Activated T-cell treated with anti-CD3 and anti-CD28 coated beads, Interleukin-2, amount 50 U/mL, for 24 hours (primary cell): Measurements from ENCODE around the gene GLI3.

Source experiments
- DNase-seq: peaks from one replicate; pipeline ENCODE4 v3.0.0-alpha.2; 2020
- H3K27ac Mint-ChIP-seq: 2 replicates; pipeline ENCODE4 v1.8.0; 2020; ENCODE audit warnings: mild to moderate bottlenecking, mixed read lengths
- H3K27me3 Mint-ChIP-seq: 2 replicates; pipeline ENCODE4 v1.8.0; 2020; ENCODE audit warnings: mixed read lengths
- H3K36me3 Mint-ChIP-seq: 2 replicates; pipeline ENCODE4 v1.8.0; 2020; ENCODE audit warnings: low read depth, mixed read lengths
- H3K4me1 Mint-ChIP-seq: 2 replicates; pipeline ENCODE4 v1.8.0; 2020; ENCODE audit warnings: low read depth, mixed read lengths
- H3K4me3 Mint-ChIP-seq: 2 replicates; pipeline ENCODE4 v1.8.0; 2020; ENCODE audit warnings: mild to moderate bottlenecking, moderate library complexity, mixed read lengths
- H3K9me3 Mint-ChIP-seq: 2 replicates; pipeline ENCODE4 v1.8.0; 2020; ENCODE audit warnings: mixed read lengths

The GLI3 gene

DNA sequence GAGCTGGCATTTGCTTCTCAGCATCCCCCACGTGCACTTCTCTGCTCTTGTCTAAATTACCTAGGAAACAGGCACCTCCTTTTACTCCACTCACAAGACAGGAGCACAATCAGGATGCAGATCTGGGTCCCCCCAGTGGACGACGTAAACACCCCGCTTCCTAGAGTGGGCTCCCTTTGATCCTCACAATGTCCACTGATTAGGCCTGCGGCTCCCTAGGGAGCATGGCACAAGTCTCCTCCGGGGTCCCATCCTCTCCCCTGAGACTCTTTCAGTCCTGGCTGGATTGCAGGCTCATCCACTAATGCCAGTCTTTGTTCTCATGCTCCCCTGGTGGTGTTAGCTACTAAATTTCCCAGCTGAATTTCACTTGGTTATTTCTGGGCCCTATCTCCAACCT is 98.3 kb downstream of the GLI3 start:
- no peaks in the 10 kb centered on the region for H3K36me3 Mint-ChIP-seq
- H3K27me3 Mint-ChIP-seq = peaks cover 7% of the 10 kb centered on the region
- H3K4me3 Mint-ChIP-seq = no peak overlapping the region
- H3K9me3 Mint-ChIP-seq = no peaks in the 10 kb centered on the region
- DNase-seq = no peak
- no peaks in the 10 kb centered on the region for H3K4me1 Mint-ChIP-seq
- no peak overlapping the region for H3K27ac Mint-ChIP-seq

DNA sequence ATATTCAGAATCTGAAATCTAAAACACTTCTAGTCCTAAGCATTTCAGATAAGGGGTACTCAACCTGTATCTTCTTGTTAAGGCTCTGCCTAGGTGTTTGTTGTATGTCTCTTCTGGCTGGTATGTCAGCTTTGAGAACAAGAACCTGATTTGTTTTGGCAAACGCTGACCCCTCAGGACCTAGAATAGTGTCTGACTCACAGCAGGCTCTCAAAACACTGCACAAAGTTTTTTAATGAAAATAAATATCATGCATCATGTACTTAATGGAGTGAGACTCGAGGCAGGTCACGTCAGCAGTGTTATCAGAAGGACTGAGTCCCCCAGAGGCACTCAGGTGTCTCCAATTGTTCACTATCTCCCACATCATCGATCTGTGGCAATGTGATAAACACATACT is 99.1 kb downstream of the GLI3 start:
- no peak for DNase-seq
- Mint-ChIP-seq H3K27ac (no peak overlapping the region), H3K4me1 (no peaks in the 10 kb centered on the region), H3K36me3 (no peaks in the 10 kb centered on the region), H3K27me3 (peaks cover 7% of the 10 kb centered on the region), H3K9me3 (no peaks in the 10 kb centered on the region), H3K4me3 (no peak overlapping the region)

DNA sequence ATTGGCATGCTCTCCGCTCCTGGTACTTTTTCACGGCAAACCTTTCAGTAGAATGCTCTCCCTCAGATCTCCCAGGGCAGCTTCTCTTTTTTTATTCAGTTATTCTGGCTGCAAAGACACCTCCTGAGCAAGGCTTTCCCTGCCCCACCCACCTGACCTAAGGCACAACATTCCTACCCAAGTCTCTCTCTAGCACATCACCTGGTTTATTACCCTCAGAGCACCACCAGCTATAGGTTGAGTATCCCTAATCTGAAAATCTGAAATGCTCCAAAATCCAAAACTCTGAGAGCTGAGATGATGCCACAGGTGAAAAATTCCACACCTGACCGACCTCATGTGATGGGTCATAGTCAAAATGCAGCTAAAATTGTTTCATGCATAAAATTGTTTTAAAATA is 99.6 kb downstream of the GLI3 start:
- Mint-ChIP-seq H3K4me3 (no peak overlapping the region), H3K36me3 (no peaks in the 10 kb centered on the region), H3K27me3 (peaks cover 7% of the 10 kb centered on the region), H3K4me1 (no peaks in the 10 kb centered on the region), H3K27ac (no peak overlapping the region), H3K9me3 (no peaks in the 10 kb centered on the region)
- DNase-seq = no peak

DNA sequence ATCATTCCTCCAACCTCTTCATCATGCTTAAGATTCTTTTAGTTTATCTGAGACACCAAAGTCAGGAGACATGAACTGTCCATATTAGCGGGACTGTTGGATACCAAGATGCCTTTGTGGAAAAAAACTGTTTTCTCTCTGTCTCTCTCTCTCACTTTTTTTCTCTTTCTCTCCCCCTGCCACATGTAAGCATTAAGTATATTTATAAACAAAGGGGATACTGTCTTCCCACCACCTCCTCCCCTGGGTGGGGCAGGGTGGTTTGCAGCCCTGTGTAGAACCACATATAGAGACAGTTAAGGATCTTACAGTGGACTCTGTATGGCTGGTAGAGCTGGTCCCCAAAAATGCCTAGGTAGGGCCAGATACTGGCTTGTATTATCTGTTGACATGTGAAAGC is 101.3 kb downstream of the GLI3 start:
- Mint-ChIP-seq H3K4me3 (no peak overlapping the region), H3K27ac (no peak overlapping the region), H3K27me3 (peaks cover 7% of the 10 kb centered on the region), H3K36me3 (no peaks in the 10 kb centered on the region), H3K4me1 (no peaks in the 10 kb centered on the region), H3K9me3 (no peaks in the 10 kb centered on the region)
- no peak for DNase-seq

DNA sequence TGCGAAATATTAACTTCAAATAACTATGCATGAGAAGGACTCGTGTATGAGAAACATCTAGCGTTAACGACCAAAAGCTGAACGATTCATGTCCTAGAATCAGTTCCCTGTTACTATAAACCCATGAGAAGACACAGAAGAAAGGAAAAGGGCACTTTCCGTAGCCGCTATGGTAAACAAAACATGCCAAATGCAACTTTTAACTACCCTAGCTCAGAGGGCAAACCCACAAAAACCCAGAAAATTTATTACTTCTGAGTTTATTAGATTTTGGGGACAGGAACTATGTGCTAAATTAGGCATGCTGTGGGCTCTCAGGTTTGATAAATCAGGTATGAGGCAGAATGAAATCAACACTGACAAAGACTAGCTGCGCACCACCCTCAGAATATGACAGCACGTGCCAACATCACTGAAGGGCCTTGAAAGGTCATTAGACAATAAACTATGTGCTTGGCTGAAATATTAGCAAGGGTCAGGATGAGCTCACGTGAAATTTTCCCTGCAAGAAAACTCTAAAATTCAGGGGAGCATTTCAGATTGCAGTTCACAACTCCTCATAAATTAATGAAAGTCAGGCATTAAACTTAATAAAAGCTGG is 102.6 kb downstream of the GLI3 start:
- Mint-ChIP-seq H3K27me3 (peaks cover 8% of the 10 kb centered on the region), H3K27ac (no peak overlapping the region), H3K9me3 (no peaks in the 10 kb centered on the region), H3K36me3 (no peaks in the 10 kb centered on the region), H3K4me3 (no peak overlapping the region), H3K4me1 (no peaks in the 10 kb centered on the region)
- no peak for DNase-seq

DNA sequence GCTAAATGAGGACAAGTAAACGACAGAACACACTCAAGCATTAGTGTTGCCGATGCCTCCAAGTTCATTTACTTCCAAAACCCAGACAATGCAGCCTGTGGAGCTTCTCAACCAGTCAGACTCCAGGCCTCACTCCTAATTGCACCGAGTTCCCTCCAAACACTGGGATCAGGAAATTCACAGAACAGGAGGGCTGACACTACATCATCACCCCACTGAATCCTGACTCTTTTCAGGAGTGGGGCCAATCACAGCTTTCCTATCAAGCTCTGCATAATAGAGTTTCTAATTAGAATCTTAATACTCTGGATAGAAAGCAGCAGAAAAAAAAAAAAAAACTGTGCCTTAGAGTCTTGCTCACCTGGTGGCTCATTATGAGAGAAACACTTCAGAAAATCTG is 103.7 kb downstream of the GLI3 start:
- no peak for DNase-seq
- no peak overlapping the region for H3K27ac Mint-ChIP-seq
- H3K27me3 Mint-ChIP-seq = peaks cover 7% of the 10 kb centered on the region
- H3K4me3 Mint-ChIP-seq = no peak overlapping the region
- H3K9me3 Mint-ChIP-seq = no peaks in the 10 kb centered on the region
- H3K4me1 Mint-ChIP-seq = no peaks in the 10 kb centered on the region
- H3K36me3 Mint-ChIP-seq = no peaks in the 10 kb centered on the region

DNA sequence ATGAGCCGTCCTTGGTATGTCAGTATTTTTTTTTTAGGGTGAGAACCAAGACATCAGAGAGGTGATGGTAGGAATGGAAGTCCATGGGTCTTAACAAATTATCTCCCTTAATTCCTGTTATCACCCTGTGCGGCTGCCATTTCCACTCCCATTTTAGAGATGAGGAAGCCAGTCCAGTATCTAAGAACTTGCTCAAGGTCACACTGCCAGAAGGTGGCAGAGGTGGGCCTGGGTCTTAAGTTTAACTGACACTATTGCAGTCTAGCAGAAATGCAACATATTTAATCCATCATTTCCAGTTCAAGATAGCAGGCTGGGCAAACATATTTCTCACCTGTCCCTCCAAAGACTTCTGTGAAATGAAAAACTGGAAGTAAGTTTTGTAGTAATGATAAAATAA is 108.3 kb downstream of the GLI3 start:
- Mint-ChIP-seq H3K4me3 (no peak overlapping the region), H3K9me3 (no peaks in the 10 kb centered on the region), H3K4me1 (no peaks in the 10 kb centered on the region), H3K27ac (no peak overlapping the region), H3K36me3 (no peaks in the 10 kb centered on the region), H3K27me3 (peaks cover 3% of the 10 kb centered on the region)
- no peak for DNase-seq

DNA sequence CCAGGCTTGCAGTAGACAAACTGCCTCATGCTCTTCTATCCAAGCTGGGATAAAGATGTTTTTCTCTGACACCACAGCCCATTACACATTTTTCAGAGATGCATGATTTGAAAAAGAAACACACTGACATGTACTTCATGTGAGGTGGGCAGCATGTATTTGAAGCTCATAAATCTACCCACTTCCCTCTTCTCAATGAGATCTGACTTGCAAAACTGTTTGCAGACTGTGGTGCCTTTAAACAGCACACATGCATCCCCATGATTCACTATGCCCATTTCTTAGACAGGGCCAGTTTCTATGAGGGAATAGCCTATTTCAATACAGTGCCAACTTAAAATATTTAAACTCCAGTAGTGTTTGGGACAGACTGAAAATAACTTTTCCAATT is 109.8 kb downstream of the GLI3 start:
- Mint-ChIP-seq H3K27ac (no peak overlapping the region), H3K36me3 (no peaks in the 10 kb centered on the region), H3K4me3 (no peak overlapping the region), H3K27me3 (peaks cover 6% of the 10 kb centered on the region), H3K4me1 (no peaks in the 10 kb centered on the region), H3K9me3 (no peaks in the 10 kb centered on the region)
- DNase-seq = no peak

DNA sequence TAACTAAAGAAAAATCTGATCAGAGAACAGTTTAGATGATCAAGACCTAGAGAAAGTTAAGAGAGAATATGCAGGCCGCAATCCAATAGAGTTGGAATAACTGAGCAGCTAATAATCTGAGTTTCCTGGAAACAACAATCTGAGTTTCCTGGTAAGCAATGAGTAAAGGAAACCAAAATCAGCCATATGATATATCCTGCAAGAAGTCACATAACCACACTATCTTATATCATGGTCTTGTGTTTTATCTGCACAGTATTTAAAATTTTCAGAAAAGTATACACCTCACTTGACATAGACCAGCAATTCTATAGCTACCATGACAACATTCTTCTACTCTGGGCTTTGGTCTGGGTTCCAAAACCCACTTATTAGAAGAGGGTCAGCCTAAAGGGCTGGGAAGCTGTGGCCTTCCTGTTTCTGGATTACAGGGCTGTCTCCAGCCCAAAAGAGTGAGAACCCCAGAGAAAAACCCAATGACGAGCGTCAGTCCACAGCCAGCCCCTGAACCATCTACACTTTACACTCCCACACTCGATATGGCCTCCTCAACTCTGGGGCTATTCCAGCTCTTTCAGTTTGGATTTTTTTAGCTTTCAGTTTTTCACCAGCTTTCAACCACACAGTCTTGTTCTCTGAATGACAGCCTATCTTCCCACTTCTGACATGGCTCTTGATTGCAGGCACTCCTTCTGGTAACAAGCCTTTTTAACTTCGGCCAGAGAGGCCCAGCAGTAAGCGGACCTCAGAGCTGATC is 110.4 kb downstream of the GLI3 start:
- no peak overlapping the region for H3K27ac Mint-ChIP-seq
- no peaks in the 10 kb centered on the region for H3K9me3 Mint-ChIP-seq
- H3K27me3 Mint-ChIP-seq = peaks cover 6% of the 10 kb centered on the region
- H3K36me3 Mint-ChIP-seq = no peaks in the 10 kb centered on the region
- H3K4me1 Mint-ChIP-seq = no peaks in the 10 kb centered on the region
- H3K4me3 Mint-ChIP-seq = no peak overlapping the region
- DNase-seq = no peak

DNA sequence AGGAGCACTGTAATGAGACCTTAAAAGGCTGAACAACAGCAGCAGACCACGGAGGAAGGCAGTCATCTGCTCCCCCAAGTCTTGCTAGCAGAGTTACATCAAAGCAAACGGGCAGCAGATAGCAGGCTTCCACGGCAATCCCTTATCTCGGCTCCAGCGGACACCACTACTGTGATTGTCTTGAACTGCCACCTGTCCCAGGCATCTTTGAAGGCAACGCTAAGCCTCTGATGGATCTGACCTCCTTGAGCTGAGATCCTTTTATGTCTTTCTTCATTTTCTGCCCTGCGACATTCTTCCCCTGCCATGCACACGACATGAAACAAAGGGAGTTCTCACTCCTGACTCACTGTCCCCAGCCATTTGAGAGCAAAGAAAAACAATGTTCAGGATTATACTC is 111.7 kb downstream of the GLI3 start:
- Mint-ChIP-seq H3K27ac (no peak overlapping the region), H3K4me3 (no peak overlapping the region), H3K36me3 (no peaks in the 10 kb centered on the region), H3K4me1 (no peaks in the 10 kb centered on the region), H3K9me3 (no peaks in the 10 kb centered on the region), H3K27me3 (peaks cover 6% of the 10 kb centered on the region)
- DNase-seq = no peak

DNA sequence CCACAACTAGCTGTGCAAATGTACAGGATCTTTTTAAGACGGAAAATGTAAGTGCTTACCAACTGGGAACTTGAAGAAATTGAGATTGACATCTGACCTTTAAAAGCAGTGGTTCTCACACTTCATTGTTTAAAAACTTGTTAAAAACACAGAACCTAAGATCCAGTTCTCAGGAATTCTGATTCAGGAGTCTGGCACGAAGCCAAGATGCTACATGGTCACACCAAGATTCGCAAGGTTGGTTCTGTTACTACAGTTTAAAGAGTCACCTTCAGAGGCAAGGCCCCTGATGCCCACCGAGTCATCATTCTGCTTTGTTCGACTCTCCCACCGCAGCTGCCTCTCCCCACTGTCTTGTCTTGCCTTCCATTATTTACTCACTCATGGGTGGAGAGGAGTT is 113.3 kb downstream of the GLI3 start:
- Mint-ChIP-seq H3K4me1 (no peaks in the 10 kb centered on the region), H3K36me3 (no peaks in the 10 kb centered on the region), H3K4me3 (no peak overlapping the region), H3K27me3 (peaks cover 3% of the 10 kb centered on the region), H3K27ac (no peak overlapping the region), H3K9me3 (no peaks in the 10 kb centered on the region)
- no peak for DNase-seq

DNA sequence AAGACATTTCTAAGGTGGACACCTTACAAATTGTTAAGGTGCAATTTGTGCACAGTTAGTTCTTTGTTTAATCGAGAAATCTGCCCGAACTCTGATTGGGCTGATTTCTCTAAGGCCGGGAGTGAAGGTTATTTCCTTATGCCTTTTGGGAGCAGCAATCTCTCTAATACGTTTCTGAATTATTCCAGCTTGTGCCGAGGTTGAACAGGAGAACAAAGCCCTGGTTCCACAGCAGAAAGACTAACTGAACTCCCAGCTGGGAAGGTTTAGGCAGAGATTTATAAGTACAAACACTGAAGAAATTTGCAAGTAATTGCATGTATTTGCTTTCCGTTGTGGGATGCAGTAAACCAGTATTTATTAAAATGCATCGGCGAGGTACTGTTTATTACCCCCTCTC is 116.8 kb downstream of the GLI3 start:
- Mint-ChIP-seq H3K4me1 (no peaks in the 10 kb centered on the region), H3K27ac (no peak overlapping the region), H3K27me3 (peaks cover 3% of the 10 kb centered on the region), H3K4me3 (no peak overlapping the region), H3K9me3 (no peaks in the 10 kb centered on the region), H3K36me3 (no peaks in the 10 kb centered on the region)
- DNase-seq = no peak

DNA sequence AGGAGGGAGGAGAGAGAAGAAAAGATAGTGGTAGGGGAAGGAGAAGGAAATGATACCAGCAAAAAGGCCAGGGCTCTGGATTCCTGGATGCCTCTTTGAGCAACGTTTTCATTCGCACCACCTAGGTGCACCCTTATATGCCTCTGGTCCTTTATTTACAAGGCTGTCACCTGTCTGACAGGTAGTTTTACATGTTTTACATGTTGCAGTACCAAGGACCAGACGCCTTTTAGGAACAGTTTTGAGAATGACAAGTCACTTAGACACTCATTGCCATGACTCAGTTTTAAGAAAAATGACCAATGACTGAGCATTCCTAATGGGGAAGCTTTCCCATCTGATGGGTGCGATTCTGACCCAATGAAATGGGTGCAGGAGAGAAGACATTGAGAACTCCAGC is 119.8 kb downstream of the GLI3 start:
- DNase-seq = no peak
- Mint-ChIP-seq H3K36me3 (no peaks in the 10 kb centered on the region), H3K27me3 (peaks cover 4% of the 10 kb centered on the region), H3K9me3 (no peaks in the 10 kb centered on the region), H3K27ac (no peak overlapping the region), H3K4me1 (no peaks in the 10 kb centered on the region), H3K4me3 (no peak overlapping the region)

DNA sequence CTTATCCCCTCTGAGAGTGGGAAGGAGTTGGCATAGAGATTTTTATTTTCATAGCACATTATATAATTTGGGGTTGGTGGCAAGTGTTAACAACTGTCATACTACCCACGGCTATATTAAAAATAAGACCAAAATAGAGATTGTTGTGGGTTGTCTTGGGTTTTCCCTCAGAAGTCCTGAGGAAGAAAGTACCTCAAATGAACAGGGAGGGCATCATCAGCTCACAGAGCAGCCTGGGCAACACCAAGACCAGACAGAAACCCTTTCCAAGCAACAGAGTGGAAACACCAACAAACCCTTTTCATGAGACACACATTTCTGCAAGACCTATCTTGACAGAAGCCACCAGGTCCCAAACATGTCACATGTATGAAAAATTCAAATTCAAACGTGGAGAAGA is 121.2 kb downstream of the GLI3 start:
- H3K27ac Mint-ChIP-seq = no peak overlapping the region
- DNase-seq = no peak

DNA sequence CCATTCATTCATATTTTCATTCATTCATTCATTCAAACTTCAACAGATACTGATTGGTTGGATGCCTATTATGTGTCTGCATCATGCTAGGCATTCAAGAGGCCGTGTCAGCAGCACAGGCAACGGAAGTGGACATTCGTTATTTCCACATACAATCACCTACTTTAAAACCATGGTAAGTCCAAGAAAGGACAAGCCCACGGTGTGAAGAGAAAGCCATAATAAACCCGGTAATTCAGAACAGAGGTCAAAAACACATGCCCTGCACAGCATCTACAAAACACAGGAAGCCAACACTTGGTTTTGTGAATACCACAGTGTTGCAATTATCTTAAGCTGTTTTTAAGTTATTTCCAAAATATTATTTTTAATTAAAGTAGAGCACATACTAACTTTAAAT is 126.7 kb downstream of the GLI3 start:
- Mint-ChIP-seq H3K27ac (no peak overlapping the region), H3K9me3 (no peaks in the 10 kb centered on the region), H3K4me3 (no peak overlapping the region), H3K27me3 (peaks cover 12% of the 10 kb centered on the region), H3K4me1 (no peaks in the 10 kb centered on the region), H3K36me3 (no peaks in the 10 kb centered on the region)
- DNase-seq = no peak

More for the DNA sequence above, 121.2 kb downstream of the GLI3 start:
- H3K4me1 Mint-ChIP-seq = no peaks in the 10 kb centered on the region
- no peaks in the 10 kb centered on the region for H3K36me3 Mint-ChIP-seq
- H3K9me3 Mint-ChIP-seq = no peaks in the 10 kb centered on the region
- no peak overlapping the region for H3K4me3 Mint-ChIP-seq
- peaks cover 4% of the 10 kb centered on the region for H3K27me3 Mint-ChIP-seq
